Endothelial cell of umbilical vein (primary cell): ENCODE results near the gene LCN9.

Experiments used
- EZH2 ChIP-seq: IDR thresholded peaks from 2 replicates; pipeline ENCODE4 v1.6.1; 2012; ENCODE audit warnings: borderline replicate concordance, low read depth, mild to moderate bottlenecking, moderate library complexity, low read length, inconsistent platforms; ENCODE audit not compliant: severe bottlenecking
- MAX ChIP-seq: IDR thresholded peaks from 2 replicates; pipeline ENCODE4 v1.6.1; 2011; ENCODE audit not compliant: insufficient read depth, insufficient read length
- TF ChIP-seq, protein P1 (sequence below), 2 donors: IDR thresholded peaks; 1 replicate in 1 of 2; 2 replicates in 1 of 2; pipeline ENCODE4 v1.5.1; 2011; ENCODE audit warnings: low read length in 2 of 2, mild to moderate bottlenecking in 2 of 2, moderate library complexity in 2 of 2, control low read depth in 1 of 2, inconsistent platforms in 1 of 2, low read depth in 1 of 2; ENCODE audit not compliant: insufficient read depth in 1 of 2; ENCODE audit errors: extremely low read depth in 1 of 2

GRCh38 chr9:135708164-135708563 is 45.1 kb downstream of the LCN9 start:
- no peak for TF ChIP-seq EZH2
- TF ChIP-seq, protein P1, sequence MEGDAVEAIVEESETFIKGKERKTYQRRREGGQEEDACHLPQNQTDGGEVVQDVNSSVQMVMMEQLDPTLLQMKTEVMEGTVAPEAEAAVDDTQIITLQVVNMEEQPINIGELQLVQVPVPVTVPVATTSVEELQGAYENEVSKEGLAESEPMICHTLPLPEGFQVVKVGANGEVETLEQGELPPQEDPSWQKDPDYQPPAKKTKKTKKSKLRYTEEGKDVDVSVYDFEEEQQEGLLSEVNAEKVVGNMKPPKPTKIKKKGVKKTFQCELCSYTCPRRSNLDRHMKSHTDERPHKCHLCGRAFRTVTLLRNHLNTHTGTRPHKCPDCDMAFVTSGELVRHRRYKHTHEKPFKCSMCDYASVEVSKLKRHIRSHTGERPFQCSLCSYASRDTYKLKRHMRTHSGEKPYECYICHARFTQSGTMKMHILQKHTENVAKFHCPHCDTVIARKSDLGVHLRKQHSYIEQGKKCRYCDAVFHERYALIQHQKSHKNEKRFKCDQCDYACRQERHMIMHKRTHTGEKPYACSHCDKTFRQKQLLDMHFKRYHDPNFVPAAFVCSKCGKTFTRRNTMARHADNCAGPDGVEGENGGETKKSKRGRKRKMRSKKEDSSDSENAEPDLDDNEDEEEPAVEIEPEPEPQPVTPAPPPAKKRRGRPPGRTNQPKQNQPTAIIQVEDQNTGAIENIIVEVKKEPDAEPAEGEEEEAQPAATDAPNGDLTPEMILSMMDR (IDR thresholded peaks at IDR 0.05; ENCODE audit: extremely low read depth in 1 of 2, insufficient read depth in 1 of 2, low read depth in 1 of 2, low read length in 2 of 2), result no peak
- TF ChIP-seq MAX, result peak; percentile 47
